HepG2 (cell line): ENCODE data around the gene PLRG1. TPM values are rescaled to one million over a fixed set of nuclear protein-coding genes. Genes with fewer than 3 reads are reported as not detected.

ENCODE experiments used
- ADNP ChIP-seq: sonication (generic); formaldehyde crosslinking; IDR thresholded peaks from 2 replicates; pipeline ENCODE4 v1.4.0; 2020; ENCODE audit warnings: missing genetic modification reagents
- DMAP1 ChIP-seq: IDR thresholded peaks from 2 replicates; pipeline ENCODE4 v1.6.1; 2016
- NFRKB ChIP-seq: fragments of 450-650 bp; IDR thresholded peaks from 2 replicates; pipeline ENCODE4 v1.6.1; 2017
- RBM39 ChIP-seq: fragments of 200-400 bp; formaldehyde crosslinking; IDR thresholded peaks from one replicate; pipeline ENCODE4 v1.6.1; 2018; ENCODE audit warnings: antibody characterized with exemption, mild to moderate bottlenecking, low read depth, low read length; ENCODE audit not compliant: poor library complexity, severe bottlenecking
- SCMH1 ChIP-seq: sonication (generic); formaldehyde crosslinking; IDR thresholded peaks from 2 replicates; pipeline ENCODE4 v1.9.0; 2021; ENCODE audit warnings: missing genetic modification reagents, mild to moderate bottlenecking, borderline replicate concordance
- ZBTB34 ChIP-seq: sonication (generic); formaldehyde crosslinking; IDR thresholded peaks from 2 replicates; pipeline ENCODE4 v1.8.0; 2022; ENCODE audit warnings: mild to moderate bottlenecking, missing genetic modification reagents
- ZBTB40 ChIP-seq, 2 experiments: fragments of 450-650 bp in 1 of 2; sonication (generic) in 1 of 2; formaldehyde crosslinking in 1 of 2; IDR thresholded peaks; 2 replicates each; pipeline versions ENCODE4 v1.6.1 to v1.8.0; 2016 to 2022; ENCODE audit warnings: antibody characterized with exemption in 1 of 2, mild to moderate bottlenecking in 1 of 2, missing genetic modification reagents in 1 of 2
- ZNF232 ChIP-seq: sonication (generic); formaldehyde crosslinking; IDR thresholded peaks from 2 replicates; pipeline ENCODE4 v1.4.0; 2020; ENCODE audit warnings: missing genetic modification reagents, borderline replicate concordance
- ZNF33B ChIP-seq: sonication (generic); formaldehyde crosslinking; IDR thresholded peaks from 2 replicates; pipeline ENCODE4 v1.5.1; 2020; ENCODE audit warnings: mild to moderate bottlenecking, missing genetic modification reagents
- polyA plus RNA-seq, 8 experiments: library from polyadenylated mRNA; depleted of rRNA in 3 of 8; stranded (reverse) in 7 of 8; unstranded in 1 of 8; fragments of >200 nt; fragmentation: Illumina TruSeq in 4 of 8; extraction: Trizol in 4 of 8; gene quantifications; 2 replicates each; pipeline versions ENCODE4 v1.2.1 to v1.2.3, GENCODE V29; 2011 to 2016; ENCODE audit warnings: low read depth in 4 of 8, missing spikeins in 1 of 8, mixed read lengths in 1 of 8; ENCODE audit not compliant: insufficient read depth in 1 of 8
- total RNA-seq, 5 experiments: library from RNA; depleted of rRNA; stranded (reverse); fragments of >200 nt; fragmentation: Illumina TruSeq; extraction: Trizol; gene quantifications; 2 replicates each; pipeline ENCODE4 v1.2.3, GENCODE V29; 2016; ENCODE audit warnings: low read depth in 1 of 5
- TF ChIP-seq, protein P1 (sequence below): sonication (generic); formaldehyde crosslinking; IDR thresholded peaks from 2 replicates; pipeline ENCODE4 v1.4.0; 2020; ENCODE audit warnings: missing genetic modification reagents
- TF ChIP-seq, protein P2 (sequence below): sonication (generic); formaldehyde crosslinking; IDR thresholded peaks from 2 replicates; pipeline ENCODE4 v1.5.1; 2020; ENCODE audit warnings: missing genetic modification reagents, mild to moderate bottlenecking, borderline replicate concordance

PLRG1 gene
- total and polyA plus RNA-seq, 2 of the 13 experiments (the other 11 are each of a cell fraction or from before 2014, with no cell fraction given), result 77.3 to 110 TPM

DNA sequence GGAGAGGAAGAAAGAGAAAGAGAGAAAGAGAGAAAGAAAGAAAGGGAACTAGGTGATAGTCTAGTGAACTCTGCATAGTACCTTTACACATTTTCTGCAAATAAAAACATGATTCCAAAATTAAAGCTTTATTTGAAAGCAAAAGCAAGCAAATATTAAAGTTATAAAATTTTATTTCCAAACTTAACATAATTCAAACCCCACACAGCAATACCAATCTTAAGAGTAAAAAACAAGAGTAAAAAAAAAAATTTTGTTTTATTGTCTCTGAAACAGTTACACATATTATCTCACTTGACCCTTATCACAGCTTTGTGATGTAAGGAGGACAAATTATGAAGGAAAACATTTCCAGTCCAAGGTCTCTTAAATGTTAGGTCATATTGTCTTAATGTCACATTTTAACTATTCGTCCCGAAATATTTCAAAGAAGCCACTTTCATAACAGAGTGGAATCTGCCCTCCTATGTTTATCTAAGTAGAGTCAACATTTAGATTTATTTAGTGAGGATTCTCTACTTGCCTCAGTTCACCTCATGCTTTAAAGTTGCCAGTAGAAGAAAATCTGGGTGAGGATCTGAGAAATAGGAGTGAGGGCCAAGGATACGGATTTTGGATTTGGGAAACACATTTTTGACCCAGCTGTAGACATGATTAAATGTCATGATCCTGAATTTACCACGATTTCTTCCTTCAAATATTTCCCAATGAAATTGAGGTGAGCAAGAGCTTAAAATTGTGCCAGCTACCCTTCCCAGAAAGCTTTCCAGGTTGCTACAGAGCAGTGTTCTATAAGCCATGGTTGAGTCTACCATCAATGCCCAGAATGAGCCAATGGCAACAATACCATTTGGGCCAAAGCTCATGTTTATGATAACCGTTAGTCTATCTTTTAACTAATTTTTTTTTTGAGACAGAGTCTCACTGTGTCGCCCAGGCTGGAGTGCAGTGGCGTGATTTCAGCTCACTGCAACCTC lies 47.9 kb upstream of the PLRG1 start (continued):
- no peak for TF ChIP-seq ZBTB40 (IDR thresholded peaks at IDR 0.05)
- no peak for TF ChIP-seq ZBTB40 (CRISPR knock-in tag; IDR thresholded peaks at IDR 0.05)
- TF ChIP-seq, protein P1, sequence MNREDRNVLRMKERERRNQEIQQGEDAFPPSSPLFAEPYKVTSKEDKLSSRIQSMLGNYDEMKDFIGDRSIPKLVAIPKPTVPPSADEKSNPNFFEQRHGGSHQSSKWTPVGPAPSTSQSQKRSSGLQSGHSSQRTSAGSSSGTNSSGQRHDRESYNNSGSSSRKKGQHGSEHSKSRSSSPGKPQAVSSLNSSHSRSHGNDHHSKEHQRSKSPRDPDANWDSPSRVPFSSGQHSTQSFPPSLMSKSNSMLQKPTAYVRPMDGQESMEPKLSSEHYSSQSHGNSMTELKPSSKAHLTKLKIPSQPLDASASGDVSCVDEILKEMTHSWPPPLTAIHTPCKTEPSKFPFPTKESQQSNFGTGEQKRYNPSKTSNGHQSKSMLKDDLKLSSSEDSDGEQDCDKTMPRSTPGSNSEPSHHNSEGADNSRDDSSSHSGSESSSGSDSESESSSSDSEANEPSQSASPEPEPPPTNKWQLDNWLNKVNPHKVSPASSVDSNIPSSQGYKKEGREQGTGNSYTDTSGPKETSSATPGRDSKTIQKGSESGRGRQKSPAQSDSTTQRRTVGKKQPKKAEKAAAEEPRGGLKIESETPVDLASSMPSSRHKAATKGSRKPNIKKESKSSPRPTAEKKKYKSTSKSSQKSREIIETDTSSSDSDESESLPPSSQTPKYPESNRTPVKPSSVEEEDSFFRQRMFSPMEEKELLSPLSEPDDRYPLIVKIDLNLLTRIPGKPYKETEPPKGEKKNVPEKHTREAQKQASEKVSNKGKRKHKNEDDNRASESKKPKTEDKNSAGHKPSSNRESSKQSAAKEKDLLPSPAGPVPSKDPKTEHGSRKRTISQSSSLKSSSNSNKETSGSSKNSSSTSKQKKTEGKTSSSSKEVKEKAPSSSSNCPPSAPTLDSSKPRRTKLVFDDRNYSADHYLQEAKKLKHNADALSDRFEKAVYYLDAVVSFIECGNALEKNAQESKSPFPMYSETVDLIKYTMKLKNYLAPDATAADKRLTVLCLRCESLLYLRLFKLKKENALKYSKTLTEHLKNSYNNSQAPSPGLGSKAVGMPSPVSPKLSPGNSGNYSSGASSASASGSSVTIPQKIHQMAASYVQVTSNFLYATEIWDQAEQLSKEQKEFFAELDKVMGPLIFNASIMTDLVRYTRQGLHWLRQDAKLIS (CRISPR knock-in tag), result 0 out of 2 replicates have a peak, but pooled peaks have one; percentile 31
- no peak for TF ChIP-seq RBM39
- no peak for TF ChIP-seq DMAP1 (CRISPR knock-in tag)
- TF ChIP-seq ZNF232 (CRISPR knock-in tag), result no peak
- TF ChIP-seq NFRKB, result no peak
- TF ChIP-seq, protein P2, sequence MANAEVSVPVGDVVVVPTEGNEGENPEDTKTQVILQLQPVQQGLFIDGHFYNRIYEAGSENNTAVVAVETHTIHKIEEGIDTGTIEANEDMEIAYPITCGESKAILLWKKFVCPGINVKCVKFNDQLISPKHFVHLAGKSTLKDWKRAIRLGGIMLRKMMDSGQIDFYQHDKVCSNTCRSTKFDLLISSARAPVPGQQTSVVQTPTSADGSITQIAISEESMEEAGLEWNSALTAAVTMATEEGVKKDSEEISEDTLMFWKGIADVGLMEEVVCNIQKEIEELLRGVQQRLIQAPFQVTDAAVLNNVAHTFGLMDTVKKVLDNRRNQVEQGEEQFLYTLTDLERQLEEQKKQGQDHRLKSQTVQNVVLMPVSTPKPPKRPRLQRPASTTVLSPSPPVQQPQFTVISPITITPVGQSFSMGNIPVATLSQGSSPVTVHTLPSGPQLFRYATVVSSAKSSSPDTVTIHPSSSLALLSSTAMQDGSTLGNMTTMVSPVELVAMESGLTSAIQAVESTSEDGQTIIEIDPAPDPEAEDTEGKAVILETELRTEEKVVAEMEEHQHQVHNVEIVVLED (CRISPR knock-in tag), result no peak
- no peak for TF ChIP-seq ADNP (CRISPR knock-in tag)
- no peak for TF ChIP-seq SCMH1 (CRISPR knock-in tag)
- no peak for TF ChIP-seq ZBTB34
- no peak for TF ChIP-seq ZNF33B (CRISPR knock-in tag)
